RWPE1 (cell line): ENCODE measurements around the gene STN1.
A peak's percentile ranks its signal among the peaks of the same experiment; 100 is the strongest.

ENCODE experiments used
- CTCF ChIA-PET: fragments of 350-600 bp; sonication (Branson Sonifier 250); formaldehyde crosslinking; extraction: SDS; loops from one replicate; lab custom pipeline; 2021; lab: Yijun Ruan, JAX
- POLR2A ChIA-PET: fragments of 400-600 bp; formaldehyde crosslinking; extraction: SDS; loops from one replicate; lab custom pipeline; 2020; ENCODE audit warnings: antibody characterized with exemption; ENCODE audit not compliant: low non-redundant PET; lab: Yijun Ruan, JAX
- DNase-seq: peaks from one replicate; pipeline ENCODE4 v3.0.0; 2012; ENCODE audit warnings: low spot score
- H3K27ac ChIP-seq: fragments of 450-650 bp; 2 replicates; pipeline ENCODE4 v1.5.1; 2017
- TF ChIP-seq, protein P1 (sequence below): fragments of 450-650 bp; conservative IDR thresholded peaks from 2 replicates; pipeline ENCODE4 v1.5.1; 2017; ENCODE audit warnings: low read depth, mild to moderate bottlenecking

STN1 gene

DNA sequence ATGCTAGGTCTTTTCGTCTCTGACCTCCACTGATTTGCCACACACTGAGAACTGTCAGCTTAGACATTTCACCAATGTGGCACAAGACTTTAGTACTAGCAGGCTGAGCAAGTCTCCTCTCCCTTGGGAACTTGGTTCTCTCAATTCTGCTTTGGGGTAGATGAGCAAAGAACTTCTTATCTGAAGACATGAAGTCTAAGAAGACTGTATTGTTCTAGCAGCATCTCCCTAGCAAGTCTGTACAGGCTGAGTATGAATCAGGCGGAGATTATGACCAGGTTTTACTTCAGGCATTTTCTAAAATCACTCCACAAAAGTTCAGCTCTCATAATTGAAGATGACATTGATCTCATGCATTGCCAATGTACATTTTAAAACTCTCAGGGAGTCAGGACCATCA lies 23.8 kb upstream of the STN1 start:
- CTCF ChIA-PET: interaction anchor here (0.5 to 0.9 kb wide), 4 partner anchors 54 to 748 kb away, joined by 3 to 4 read pairs (median 3); no protein-coding TSS in a partner anchor

DNA sequence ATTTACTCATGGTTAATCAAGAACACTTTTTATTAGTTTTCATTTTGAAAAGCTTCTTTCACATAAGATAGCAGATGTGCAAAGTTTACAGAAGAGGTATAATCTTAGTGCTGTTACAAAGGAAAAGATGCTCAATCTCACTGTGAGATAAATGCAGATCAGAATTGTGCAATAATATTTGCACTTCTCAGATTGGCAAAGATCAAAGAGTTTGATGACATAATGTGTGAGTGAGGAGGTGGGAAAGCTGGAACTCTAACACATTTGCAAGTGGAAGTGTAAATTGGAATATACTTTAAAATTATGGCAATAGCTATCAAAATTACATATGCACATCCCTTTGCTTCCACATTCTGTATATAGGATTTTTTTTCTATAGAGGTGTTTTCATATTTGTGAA lies 21.5 kb upstream of the STN1 start:
- ChIA-PET CTCF (interaction anchor here (0.6 to 1.0 kb wide), 2 partner anchors 24 to 173 kb away, joined by 3 to 5 read pairs; no protein-coding TSS in a partner anchor), POLR2A (no interaction called here)
- TF ChIP-seq, protein P1, sequence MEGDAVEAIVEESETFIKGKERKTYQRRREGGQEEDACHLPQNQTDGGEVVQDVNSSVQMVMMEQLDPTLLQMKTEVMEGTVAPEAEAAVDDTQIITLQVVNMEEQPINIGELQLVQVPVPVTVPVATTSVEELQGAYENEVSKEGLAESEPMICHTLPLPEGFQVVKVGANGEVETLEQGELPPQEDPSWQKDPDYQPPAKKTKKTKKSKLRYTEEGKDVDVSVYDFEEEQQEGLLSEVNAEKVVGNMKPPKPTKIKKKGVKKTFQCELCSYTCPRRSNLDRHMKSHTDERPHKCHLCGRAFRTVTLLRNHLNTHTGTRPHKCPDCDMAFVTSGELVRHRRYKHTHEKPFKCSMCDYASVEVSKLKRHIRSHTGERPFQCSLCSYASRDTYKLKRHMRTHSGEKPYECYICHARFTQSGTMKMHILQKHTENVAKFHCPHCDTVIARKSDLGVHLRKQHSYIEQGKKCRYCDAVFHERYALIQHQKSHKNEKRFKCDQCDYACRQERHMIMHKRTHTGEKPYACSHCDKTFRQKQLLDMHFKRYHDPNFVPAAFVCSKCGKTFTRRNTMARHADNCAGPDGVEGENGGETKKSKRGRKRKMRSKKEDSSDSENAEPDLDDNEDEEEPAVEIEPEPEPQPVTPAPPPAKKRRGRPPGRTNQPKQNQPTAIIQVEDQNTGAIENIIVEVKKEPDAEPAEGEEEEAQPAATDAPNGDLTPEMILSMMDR: no peak

More for the DNA sequence above, 23.8 kb upstream of the STN1 start:
- peak; percentile 87 for DNase-seq
- no peak overlapping the region for H3K27ac ChIP-seq
- POLR2A ChIA-PET: no interaction called here
- TF ChIP-seq, protein P1: no peak

DNA sequence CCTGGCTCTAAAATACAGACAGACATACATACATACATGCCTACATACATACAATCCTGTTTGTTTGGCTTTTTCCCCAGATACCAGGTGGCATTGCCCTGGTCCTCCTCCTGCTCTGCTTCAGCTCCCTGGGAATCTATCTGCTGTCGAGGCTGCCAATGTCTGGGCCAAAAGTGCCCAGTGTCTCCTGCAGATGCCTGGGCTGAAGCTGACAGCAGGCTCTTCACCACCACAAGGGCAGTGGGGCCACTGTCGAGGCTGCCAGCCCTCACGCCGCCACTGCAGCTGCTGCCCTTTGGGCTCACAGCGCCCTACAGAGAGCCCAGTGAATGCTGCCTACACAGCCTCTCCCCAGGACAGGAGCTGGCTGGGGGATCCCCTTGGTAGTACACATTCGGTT lies 18.0 kb upstream of the STN1 start:
- ChIA-PET POLR2A (no interaction called here), CTCF (no interaction called here)
- no peak for DNase-seq

More for the DNA sequence above, 21.5 kb upstream of the STN1 start:
- DNase-seq: no peak
- H3K27ac ChIP-seq: no peak overlapping the region

DNA sequence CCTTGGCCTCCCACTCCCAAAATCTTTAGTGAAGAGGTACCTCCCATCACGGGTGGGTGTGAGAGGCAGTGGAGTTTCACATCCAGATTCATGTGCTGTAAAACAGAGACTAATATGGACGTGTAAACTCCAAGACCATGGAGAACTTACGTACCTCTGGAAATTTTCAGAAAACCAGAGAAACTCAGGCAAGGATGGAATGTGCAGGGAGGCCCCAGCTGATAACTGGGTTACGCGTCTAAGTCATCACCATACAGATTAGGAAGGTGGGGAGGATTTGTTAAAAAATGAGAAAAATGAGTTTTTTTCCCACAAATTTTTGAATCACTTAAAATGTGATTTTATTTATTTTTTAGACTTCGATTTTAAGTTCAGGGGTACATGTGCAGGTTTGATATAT lies 16.3 kb upstream of the STN1 start:
- no peak for DNase-seq
- POLR2A ChIA-PET: no interaction called here
- TF ChIP-seq, protein P1: no peak
- CTCF ChIA-PET: interaction anchor here (0.8 kb wide), 1 partner anchor 1067 kb away, joined by 4 read pairs; no protein-coding TSS in a partner anchor
- no peak overlapping the region for H3K27ac ChIP-seq

More for the DNA sequence above, 18.0 kb upstream of the STN1 start:
- TF ChIP-seq, protein P1: no peak
- 0 out of 2 replicates have a peak overlapping the region, but pooled peaks have one; percentile 5 for H3K27ac ChIP-seq

DNA sequence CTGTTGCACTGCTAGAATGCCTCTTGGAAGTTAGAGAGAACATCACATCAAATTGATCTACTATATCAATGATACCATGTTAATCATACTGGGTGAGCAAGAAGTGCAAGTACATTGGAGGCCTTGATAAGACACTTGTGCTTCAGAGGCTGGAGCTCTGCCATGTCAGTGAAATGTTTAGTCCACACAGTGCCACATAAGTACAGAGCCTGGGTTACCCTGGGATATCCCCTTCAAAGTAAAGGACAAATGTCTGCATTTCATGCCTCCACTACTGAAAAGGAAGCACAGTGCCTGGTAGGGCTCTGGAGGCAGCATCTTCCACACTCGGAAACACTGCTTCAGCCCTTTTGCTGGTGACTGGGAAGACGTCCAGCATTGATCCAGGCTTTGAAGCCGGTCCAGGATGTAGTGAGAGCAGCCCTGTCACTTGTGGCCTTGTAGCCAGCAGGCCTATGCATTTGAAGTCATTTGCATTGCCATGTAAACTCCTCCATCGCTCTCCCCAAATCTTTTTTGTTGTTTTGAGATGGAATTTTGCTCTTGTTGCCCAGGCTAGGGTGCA lies 15.7 kb upstream of the STN1 start:
- DNase-seq: no peak
- TF ChIP-seq, protein P1: no peak
- ChIA-PET POLR2A (no interaction called here), CTCF (no interaction called here)
- no peak overlapping the region for H3K27ac ChIP-seq

DNA sequence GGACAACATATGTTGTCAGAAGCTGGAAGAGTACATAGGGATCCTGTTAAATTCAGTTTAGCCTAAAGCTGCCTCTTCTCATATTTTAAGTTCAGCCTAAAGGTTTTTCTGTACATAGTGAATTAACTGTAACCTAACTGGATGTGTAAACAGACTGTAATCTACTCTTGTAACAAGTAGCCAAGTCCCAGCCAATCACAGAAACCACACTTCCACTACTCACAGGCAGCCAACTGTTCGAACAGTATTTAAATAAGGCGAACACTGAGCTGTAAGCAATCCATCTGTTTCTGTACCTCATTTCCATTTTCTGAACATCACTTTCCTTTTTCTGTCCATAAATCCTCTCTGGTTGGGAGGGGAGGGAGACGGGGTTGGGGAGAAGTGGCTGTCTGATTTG lies 15.0 kb upstream of the STN1 start:
- no peak overlapping the region for H3K27ac ChIP-seq
- CTCF ChIA-PET: no interaction called here
- TF ChIP-seq, protein P1: no peak
- DNase-seq: no peak
- POLR2A ChIA-PET: no interaction called here
